Upper lobe of left lung (tissue), 4 donors: Measurements from ENCODE around the gene MACROD2.

Experiments used
- EP300 ChIP-seq, 4 donors: sonication (generic); formaldehyde crosslinking; IDR thresholded peaks; one replicate each; pipeline ENCODE4 v1.5.1; 2017; ENCODE audit warnings: antibody characterized with exemption in 4 of 4, control low read depth in 2 of 4
- POLR2A ChIP-seq, 4 donors: fragments of 450-650 bp; IDR thresholded peaks; one replicate each; pipeline ENCODE4 v1.5.1; 2016 to 2017; ENCODE audit warnings: antibody characterized with exemption in 4 of 4, mild to moderate bottlenecking in 2 of 4
- POLR2AphosphoS5 ChIP-seq, 2 donors: sonication (generic); formaldehyde crosslinking; IDR thresholded peaks; one replicate each; pipeline ENCODE4 v1.5.1; 2017; ENCODE audit warnings: antibody characterized with exemption in 2 of 2
- TF ChIP-seq, protein P1 (sequence below), 6 experiments: fragments of 450-650 bp in 4 of 6; fragments of 200-600 bp in 2 of 6; sonication (generic) in 2 of 6; IDR thresholded peaks; one replicate each; pipeline ENCODE4 v1.5.1; 2016 to 2019; ENCODE audit warnings: antibody characterized with exemption in 6 of 6

DNA sequence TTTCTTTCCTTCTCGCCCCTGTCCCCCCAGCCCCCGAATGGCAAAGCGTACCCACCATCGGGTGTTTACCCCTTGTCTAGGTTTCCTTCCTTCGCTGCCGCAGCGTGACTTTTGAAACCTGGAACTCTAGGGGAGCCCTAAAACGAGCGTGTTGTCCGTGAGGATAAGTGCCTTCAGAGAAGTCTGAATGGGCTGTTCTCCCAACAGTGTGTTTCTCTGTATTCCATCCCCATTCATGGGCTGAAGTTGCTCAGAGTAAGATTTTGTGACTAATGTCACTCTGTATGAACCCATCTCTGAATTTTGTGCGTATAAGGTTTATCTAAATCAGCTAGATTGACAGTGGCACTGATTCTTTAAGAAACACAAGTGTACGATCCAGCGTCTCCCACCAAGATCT lies 949 bp downstream of the MACROD2 start:
- TF ChIP-seq, protein P1, sequence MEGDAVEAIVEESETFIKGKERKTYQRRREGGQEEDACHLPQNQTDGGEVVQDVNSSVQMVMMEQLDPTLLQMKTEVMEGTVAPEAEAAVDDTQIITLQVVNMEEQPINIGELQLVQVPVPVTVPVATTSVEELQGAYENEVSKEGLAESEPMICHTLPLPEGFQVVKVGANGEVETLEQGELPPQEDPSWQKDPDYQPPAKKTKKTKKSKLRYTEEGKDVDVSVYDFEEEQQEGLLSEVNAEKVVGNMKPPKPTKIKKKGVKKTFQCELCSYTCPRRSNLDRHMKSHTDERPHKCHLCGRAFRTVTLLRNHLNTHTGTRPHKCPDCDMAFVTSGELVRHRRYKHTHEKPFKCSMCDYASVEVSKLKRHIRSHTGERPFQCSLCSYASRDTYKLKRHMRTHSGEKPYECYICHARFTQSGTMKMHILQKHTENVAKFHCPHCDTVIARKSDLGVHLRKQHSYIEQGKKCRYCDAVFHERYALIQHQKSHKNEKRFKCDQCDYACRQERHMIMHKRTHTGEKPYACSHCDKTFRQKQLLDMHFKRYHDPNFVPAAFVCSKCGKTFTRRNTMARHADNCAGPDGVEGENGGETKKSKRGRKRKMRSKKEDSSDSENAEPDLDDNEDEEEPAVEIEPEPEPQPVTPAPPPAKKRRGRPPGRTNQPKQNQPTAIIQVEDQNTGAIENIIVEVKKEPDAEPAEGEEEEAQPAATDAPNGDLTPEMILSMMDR (IDR thresholded peaks at IDR 0.05): no peak
- TF ChIP-seq EP300 (IDR thresholded peaks at IDR 0.05) (no peak), POLR2A (IDR thresholded peaks at IDR 0.05) (no peak), POLR2AphosphoS5 (IDR thresholded peaks at IDR 0.05) (no peak)
